Stimulated activated CD4-positive, alpha-beta T cell treated with anti-CD3 and anti-CD28 coated beads, Interleukin-15, amount 100 ng/mL, for 24 hours (primary cell): ENCODE measurements around the gene DGKB.

Source experiments
- DNase-seq: peaks from one replicate; pipeline ENCODE4 v3.0.0-alpha.2; 2020

The DGKB gene

GRCh38 chr7:14858866-14859265 lies 43.7 kb downstream of the DGKB start:
- DNase-seq, result no peak

GRCh38 chr7:14858410-14858809 lies 44.1 kb downstream of the DGKB start:
- no peak for DNase-seq

- DNase-seq, result no peak
Observed at GRCh38 chr7:14855033-14855794, 47.3 kb downstream of the DGKB start.

GRCh38 chr7:14854471-14854870 lies 48.1 kb downstream of the DGKB start:
- DNase-seq, result no peak

GRCh38 chr7:14851610-14852009 lies 50.9 kb downstream of the DGKB start:
- no peak for DNase-seq

- DNase-seq, result no peak
Observed at GRCh38 chr7:14850039-14850438, 52.5 kb downstream of the DGKB start.

- no peak for DNase-seq
Observed at GRCh38 chr7:14846405-14846804, 56.1 kb downstream of the DGKB start.

GRCh38 chr7:14843755-14844154 lies 58.8 kb downstream of the DGKB start:
- DNase-seq, result no peak

GRCh38 chr7:14842523-14842922 lies 60.0 kb downstream of the DGKB start:
- no peak for DNase-seq

- DNase-seq, result no peak
Observed at GRCh38 chr7:14841869-14842268, 60.7 kb downstream of the DGKB start.

GRCh38 chr7:14841086-14841485 lies 61.5 kb downstream of the DGKB start:
- DNase-seq, result no peak

GRCh38 chr7:14839307-14839706 lies 63.2 kb downstream of the DGKB start:
- DNase-seq, result no peak

GRCh38 chr7:14837216-14837615 lies 65.3 kb downstream of the DGKB start:
- no peak for DNase-seq

GRCh38 chr7:14836571-14837189 lies 65.9 kb downstream of the DGKB start:
- no peak for DNase-seq

- no peak for DNase-seq
Observed at GRCh38 chr7:14836006-14836405, 66.5 kb downstream of the DGKB start.

- no peak for DNase-seq
Observed at GRCh38 chr7:14835384-14835783, 67.2 kb downstream of the DGKB start.

- DNase-seq, result no peak
Observed at GRCh38 chr7:14834883-14835282, 67.7 kb downstream of the DGKB start.

GRCh38 chr7:14834456-14834855 lies 68.1 kb downstream of the DGKB start:
- DNase-seq, result no peak

- DNase-seq, result no peak
Observed at GRCh38 chr7:14833707-14834106, 68.8 kb downstream of the DGKB start.

- no peak for DNase-seq
Observed at GRCh38 chr7:14828053-14828452, 74.5 kb downstream of the DGKB start.

- no peak for DNase-seq
Observed at GRCh38 chr7:14826426-14826825, 76.1 kb downstream of the DGKB start.

- no peak for DNase-seq
Observed at GRCh38 chr7:14825912-14826311, 76.6 kb downstream of the DGKB start.

GRCh38 chr7:14822481-14822854 lies 80.1 kb downstream of the DGKB start:
- no peak for DNase-seq

GRCh38 chr7:14821757-14822480 lies 80.6 kb downstream of the DGKB start:
- no peak for DNase-seq
